Neural cell (in vitro differentiated cells): ENCODE results near the gene LYPD6B.

Experiments
- EP300 ChIP-seq: fragments of 450-650 bp; conservative IDR thresholded peaks from 2 replicates; pipeline ENCODE4 v1.6.1; 2014; ENCODE audit warnings: antibody characterized with exemption, mild to moderate bottlenecking, moderate library complexity; ENCODE audit not compliant: poor library complexity, severe bottlenecking
- EZH2 ChIP-seq: fragments of 200-600, 300-800 bp; shearing (Covaris generic), sonication (generic); IDR thresholded peaks from 2 replicates; pipeline ENCODE4 v1.6.1; 2014; ENCODE audit warnings: antibody characterized with exemption, low read length, borderline replicate concordance, mild to moderate bottlenecking; ENCODE audit not compliant: insufficient read depth, poor library complexity, severe bottlenecking
- POLR2AphosphoS5 ChIP-seq: IDR thresholded peaks from 2 replicates; pipeline ENCODE4 v1.6.1; 2012
- SMC3 ChIP-seq: fragments of 450-650 bp; conservative IDR thresholded peaks from 2 replicates; pipeline ENCODE4 v1.6.1; 2014; ENCODE audit warnings: antibody characterized with exemption, mild to moderate bottlenecking, moderate library complexity; ENCODE audit not compliant: poor library complexity
- TF ChIP-seq, protein P1 (sequence below): fragments of 450-650 bp; IDR thresholded peaks from 2 replicates; pipeline ENCODE4 v1.5.1; 2014; ENCODE audit warnings: antibody characterized with exemption, mild to moderate bottlenecking, moderate library complexity; ENCODE audit not compliant: poor library complexity, severe bottlenecking
- TF ChIP-seq, protein P2 (sequence below): IDR thresholded peaks from 2 replicates; pipeline ENCODE4 v1.6.1; 2012; ENCODE audit warnings: borderline replicate concordance

DNA sequence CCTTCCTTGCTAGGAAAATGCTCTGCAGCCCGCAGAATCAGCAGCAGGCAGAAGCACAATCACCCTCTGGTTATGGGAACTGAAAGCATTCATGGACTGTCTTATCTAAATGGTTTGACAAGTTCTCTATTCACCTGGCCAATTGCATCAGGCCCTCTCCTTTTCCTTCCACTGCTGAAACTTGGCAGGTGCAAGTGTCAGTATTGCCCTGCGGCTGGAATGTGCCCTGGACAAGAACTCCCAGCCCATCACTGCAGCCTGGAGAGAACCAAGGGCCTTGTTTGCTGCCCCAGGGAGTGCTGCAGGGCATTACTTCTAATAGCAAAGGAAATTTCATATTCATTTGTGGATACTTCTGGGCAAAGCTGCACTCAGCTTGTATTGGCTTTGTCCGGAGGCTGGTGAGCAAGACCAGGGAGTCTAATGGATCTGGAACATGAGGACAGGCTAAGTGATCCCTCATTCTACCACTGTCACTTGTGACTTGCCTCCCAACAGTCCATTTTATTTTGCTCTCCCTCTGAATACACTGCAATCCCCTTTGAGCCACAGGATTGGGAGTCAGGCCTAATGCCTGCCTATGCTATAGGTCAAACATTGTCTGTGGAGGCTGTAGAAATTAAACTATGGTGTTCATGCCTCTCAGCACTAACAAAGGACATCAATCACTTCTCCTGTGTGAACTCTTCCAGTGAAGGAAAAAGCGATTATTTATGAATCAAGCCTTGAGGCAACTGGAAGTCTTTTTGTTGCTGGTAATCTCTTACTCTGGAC, 116.9 kb downstream of the LYPD6B start:
- TF ChIP-seq, protein P1, sequence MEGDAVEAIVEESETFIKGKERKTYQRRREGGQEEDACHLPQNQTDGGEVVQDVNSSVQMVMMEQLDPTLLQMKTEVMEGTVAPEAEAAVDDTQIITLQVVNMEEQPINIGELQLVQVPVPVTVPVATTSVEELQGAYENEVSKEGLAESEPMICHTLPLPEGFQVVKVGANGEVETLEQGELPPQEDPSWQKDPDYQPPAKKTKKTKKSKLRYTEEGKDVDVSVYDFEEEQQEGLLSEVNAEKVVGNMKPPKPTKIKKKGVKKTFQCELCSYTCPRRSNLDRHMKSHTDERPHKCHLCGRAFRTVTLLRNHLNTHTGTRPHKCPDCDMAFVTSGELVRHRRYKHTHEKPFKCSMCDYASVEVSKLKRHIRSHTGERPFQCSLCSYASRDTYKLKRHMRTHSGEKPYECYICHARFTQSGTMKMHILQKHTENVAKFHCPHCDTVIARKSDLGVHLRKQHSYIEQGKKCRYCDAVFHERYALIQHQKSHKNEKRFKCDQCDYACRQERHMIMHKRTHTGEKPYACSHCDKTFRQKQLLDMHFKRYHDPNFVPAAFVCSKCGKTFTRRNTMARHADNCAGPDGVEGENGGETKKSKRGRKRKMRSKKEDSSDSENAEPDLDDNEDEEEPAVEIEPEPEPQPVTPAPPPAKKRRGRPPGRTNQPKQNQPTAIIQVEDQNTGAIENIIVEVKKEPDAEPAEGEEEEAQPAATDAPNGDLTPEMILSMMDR, result no peak
- TF ChIP-seq POLR2AphosphoS5 (no peak), EZH2 (no peak), EP300 (no peak), SMC3 (no peak)
- TF ChIP-seq, protein P2, sequence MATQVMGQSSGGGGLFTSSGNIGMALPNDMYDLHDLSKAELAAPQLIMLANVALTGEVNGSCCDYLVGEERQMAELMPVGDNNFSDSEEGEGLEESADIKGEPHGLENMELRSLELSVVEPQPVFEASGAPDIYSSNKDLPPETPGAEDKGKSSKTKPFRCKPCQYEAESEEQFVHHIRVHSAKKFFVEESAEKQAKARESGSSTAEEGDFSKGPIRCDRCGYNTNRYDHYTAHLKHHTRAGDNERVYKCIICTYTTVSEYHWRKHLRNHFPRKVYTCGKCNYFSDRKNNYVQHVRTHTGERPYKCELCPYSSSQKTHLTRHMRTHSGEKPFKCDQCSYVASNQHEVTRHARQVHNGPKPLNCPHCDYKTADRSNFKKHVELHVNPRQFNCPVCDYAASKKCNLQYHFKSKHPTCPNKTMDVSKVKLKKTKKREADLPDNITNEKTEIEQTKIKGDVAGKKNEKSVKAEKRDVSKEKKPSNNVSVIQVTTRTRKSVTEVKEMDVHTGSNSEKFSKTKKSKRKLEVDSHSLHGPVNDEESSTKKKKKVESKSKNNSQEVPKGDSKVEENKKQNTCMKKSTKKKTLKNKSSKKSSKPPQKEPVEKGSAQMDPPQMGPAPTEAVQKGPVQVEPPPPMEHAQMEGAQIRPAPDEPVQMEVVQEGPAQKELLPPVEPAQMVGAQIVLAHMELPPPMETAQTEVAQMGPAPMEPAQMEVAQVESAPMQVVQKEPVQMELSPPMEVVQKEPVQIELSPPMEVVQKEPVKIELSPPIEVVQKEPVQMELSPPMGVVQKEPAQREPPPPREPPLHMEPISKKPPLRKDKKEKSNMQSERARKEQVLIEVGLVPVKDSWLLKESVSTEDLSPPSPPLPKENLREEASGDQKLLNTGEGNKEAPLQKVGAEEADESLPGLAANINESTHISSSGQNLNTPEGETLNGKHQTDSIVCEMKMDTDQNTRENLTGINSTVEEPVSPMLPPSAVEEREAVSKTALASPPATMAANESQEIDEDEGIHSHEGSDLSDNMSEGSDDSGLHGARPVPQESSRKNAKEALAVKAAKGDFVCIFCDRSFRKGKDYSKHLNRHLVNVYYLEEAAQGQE, result no peak
